ENCODE data around the gene TGIF2. TPM values are rescaled to one million over a fixed set of nuclear protein-coding genes. Genes with fewer than 3 reads are reported as not detected.

The TGIF2 gene
- total and polyA plus RNA-seq, 10 donors, result 13.6 to 38.2 (median 28.8) TPM

DNA sequence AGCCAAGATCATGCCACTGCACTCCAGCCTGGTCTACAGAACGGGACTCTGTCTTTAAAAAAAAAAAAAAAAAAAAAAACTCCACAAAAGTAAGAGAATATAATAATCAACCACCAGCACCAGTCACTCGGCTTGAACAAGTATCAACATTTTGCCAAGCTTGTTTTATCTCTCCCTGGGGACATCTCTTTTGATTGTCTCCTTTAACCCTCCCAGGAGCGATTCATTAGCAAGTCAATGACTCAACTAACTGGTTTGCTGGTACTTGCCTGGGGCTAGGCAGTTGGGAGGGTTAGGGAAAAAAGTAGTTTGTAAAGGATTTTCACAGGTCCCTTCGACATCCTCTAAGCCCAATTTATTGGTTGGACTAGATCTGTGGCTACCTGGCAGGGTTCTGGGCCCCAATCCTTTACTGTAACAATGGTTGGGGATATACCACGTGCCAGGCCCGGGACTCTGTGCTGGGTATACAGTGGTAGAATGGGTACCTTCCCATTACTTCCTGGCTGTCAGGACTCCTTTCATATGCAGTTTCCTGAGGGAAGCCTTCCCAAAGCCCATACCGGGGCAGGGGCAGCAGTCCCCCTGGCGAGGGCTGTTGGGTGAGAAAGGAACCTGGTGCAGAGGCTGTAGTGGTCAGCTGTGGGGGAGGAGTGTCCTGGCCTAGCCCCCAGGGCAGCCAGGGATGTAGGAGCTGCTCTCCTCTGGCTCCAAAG is 12.2 kb downstream of the TGIF2 start:
- no peaks in the 10 kb centered on the region for H3K27me3 ChIP-seq (replicated peaks in 1 of 7)

DNA sequence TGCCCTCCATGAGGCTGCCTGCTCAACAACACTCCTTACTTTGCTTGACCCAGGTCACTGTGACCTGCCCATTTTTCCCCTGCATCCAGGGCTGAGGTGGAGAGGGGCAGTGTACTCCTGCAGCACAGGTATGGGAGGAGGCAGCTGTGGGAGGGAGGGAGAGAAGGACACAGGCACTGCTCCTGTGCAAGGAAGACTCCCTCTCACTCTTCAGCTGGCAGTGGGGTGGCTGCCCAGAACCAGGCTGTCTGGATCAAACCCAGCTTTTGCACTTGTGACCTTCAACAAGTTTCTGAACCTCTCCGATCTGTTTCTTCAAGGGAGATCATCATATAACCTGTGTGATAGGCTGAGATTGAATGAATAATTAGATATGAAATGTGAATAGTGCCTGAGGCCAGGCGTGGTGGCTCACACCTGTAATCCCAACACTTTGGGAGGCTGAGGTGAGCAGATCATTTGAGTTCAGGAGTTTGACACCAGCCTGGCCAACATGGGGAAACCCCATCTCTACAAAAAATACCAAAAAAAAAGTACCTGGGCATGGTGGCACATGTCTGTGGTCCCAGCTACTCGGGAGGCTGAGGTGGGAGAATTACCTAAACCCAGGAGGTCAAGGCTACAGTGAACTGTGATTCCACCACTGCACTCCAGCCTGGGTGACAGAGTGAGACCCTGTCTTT is 14.1 kb downstream of the TGIF2 start:
- Histone ChIP-seq H3K27me3 (replicated peaks in 1 of 7) (no peaks in the 10 kb centered on the region), H3K4me3 (no peak overlapping the region), H3K4me1 (peaks cover 0 to 43% (median 7%) of the 10 kb centered on the region in 6 donors), H3K27ac (peak overlapping the region in 2 of 8 donors; percentile 24 to 47), H3K36me3 (peaks cover 0 to 87% (median 23%) of the 10 kb centered on the region in 6 donors), H3K9me3 (no peaks in the 10 kb centered on the region)
- TF ChIP-seq, protein P1, sequence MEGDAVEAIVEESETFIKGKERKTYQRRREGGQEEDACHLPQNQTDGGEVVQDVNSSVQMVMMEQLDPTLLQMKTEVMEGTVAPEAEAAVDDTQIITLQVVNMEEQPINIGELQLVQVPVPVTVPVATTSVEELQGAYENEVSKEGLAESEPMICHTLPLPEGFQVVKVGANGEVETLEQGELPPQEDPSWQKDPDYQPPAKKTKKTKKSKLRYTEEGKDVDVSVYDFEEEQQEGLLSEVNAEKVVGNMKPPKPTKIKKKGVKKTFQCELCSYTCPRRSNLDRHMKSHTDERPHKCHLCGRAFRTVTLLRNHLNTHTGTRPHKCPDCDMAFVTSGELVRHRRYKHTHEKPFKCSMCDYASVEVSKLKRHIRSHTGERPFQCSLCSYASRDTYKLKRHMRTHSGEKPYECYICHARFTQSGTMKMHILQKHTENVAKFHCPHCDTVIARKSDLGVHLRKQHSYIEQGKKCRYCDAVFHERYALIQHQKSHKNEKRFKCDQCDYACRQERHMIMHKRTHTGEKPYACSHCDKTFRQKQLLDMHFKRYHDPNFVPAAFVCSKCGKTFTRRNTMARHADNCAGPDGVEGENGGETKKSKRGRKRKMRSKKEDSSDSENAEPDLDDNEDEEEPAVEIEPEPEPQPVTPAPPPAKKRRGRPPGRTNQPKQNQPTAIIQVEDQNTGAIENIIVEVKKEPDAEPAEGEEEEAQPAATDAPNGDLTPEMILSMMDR (IDR thresholded peaks at IDR 0.05 in 8 of 11, conservative IDR thresholded peaks at IDR 0.05 in 3 of 11), result no peak
- TF ChIP-seq POLR2AphosphoS5 (IDR thresholded peaks at IDR 0.05), result no peak
- no peak for TF ChIP-seq POLR2A (IDR thresholded peaks at IDR 0.05)
- intact Hi-C loops (cut with DNase I; ENCODE audit: low total_unique reads), result no loop called here
- no peak for DNase-seq
- 67 to 83% (median 75%) methylated on average over 3 of the region's 3 CpGs for WGBS, 5 donors

More for the DNA sequence above, 12.2 kb downstream of the TGIF2 start:
- intact Hi-C loops (cut with DNase I; ENCODE audit: low total_unique reads), result no loop called here
- no peaks in the 10 kb centered on the region for H3K9me3 ChIP-seq
- H3K36me3 ChIP-seq, result peaks cover 0 to 91% (median 32%) of the 10 kb centered on the region in 6 donors
- H3K4me3 ChIP-seq, result no peak overlapping the region
- TF ChIP-seq POLR2AphosphoS5 (IDR thresholded peaks at IDR 0.05), result peak in 1 of 3 donors; percentile 15
- no peak for TF ChIP-seq POLR2A (IDR thresholded peaks at IDR 0.05)
- TF ChIP-seq, protein P1 (IDR thresholded peaks at IDR 0.05 in 8 of 11, conservative IDR thresholded peaks at IDR 0.05 in 3 of 11), result no peak
- 79 to 88% (median 82%) methylated on average over 6 to 8 of the region's 8 CpGs for WGBS, 5 donors
- no peak for DNase-seq
- peaks cover 0 to 26% (median 0%) of the 10 kb centered on the region in 6 donors for H3K4me1 ChIP-seq
- H3K27ac ChIP-seq, result peak overlapping the region in 1 of 8 donors; percentile 24

DNA sequence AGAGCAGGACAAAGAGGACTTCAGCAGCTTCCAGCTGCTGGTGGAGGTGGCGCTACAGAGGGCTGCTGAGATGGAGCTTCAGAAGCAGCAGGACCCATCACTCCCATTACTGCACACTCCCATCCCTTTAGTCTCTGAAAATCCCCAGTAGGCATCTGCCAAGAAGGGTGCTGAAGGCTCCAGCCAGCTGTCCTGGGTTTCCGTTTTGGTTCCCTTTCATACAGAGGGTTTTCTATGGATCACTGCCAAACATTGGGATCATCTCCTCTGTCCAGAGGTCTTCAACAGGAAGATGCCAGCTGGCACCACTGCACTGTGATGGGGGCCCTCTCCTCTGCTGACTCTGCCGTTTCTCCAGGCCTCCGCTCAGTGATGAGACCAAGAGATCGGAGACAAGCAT is 17.9 kb downstream of the TGIF2 start:
- peak overlapping the region in 1 of 8 donors; percentile 89 for H3K27ac ChIP-seq
- no peaks in the 10 kb centered on the region for H3K27me3 ChIP-seq (replicated peaks in 1 of 7)
- DNase-seq, result no peak
- TF ChIP-seq, protein P1 (IDR thresholded peaks at IDR 0.05 in 8 of 11, conservative IDR thresholded peaks at IDR 0.05 in 3 of 11), result no peak
- TF ChIP-seq POLR2AphosphoS5 (IDR thresholded peaks at IDR 0.05) (no peak), POLR2A (IDR thresholded peaks at IDR 0.05) (no peak)
- H3K4me3 ChIP-seq, result no peak overlapping the region
- intact Hi-C loops (cut with DNase I; ENCODE audit: low total_unique reads), result no loop called here
- 86 to 93% (median 92%) methylated on average over 4 to 5 of the region's 5 CpGs for WGBS, 5 donors
- H3K9me3 ChIP-seq, result no peaks in the 10 kb centered on the region
- H3K4me1 ChIP-seq, result peaks cover 12 to 81% (median 34%) of the 10 kb centered on the region in 6 donors
- peaks cover 0 to 57% (median 9%) of the 10 kb centered on the region in 6 donors for H3K36me3 ChIP-seq
